ENCODE measurements around the gene DUOXA1.
"Not testable (repeated sequence)": the region's sequence is repeated elsewhere in the genome, so short reads cannot be mapped to it uniquely, and the experiment has no call there.

The DUOXA1 gene

GRCh38 chr15:45151998-45152828 is 22.5 kb upstream of the DUOXA1 start:
- no peak for DNase-seq (ENCODE audit: low read depth in 2 of 2)

DNA sequence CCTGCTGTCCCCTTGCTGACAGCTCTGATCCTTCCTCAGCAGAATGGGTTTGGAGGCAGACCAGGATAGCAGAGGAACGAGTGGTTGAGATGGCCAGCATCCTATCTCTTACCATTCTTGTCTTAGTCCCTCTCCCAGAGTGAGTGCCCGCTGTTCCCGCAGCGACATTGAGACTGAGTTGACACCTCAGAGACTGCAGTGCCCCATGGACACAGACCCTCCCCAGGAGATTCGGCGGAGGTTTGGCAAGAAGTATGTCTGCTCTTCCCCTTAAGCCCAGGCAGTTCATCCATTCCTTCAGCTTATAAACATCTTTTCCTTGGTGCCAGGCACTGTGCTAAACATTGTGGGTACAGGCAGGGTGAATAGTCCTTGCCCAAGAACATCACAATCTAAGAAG is 21.3 kb upstream of the DUOXA1 start:
- DNase-seq (ENCODE audit: low read depth in 2 of 2) = no peak

DNA sequence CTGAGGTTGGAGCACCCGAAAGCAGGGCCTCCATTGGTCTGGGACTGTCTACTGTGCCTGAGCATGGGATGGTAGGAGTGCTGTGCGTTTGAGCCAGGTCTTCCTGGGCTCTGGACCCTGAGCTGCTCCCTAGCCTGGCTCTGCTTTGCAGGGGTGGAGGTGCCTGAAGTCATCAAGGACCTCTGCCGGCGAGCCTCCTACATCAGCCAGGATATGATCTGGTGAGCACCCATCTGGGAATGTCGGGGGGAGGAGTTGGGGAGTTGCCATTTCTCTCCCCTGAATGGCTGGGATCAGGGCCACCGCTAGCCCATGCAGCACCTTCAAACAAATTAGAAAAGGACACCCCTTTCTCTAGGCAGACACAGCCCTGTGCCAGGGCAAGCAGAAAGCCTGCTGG is 20.8 kb upstream of the DUOXA1 start:
- no peak for DNase-seq (ENCODE audit: low read depth in 2 of 2)

- DNase-seq (ENCODE audit: low read depth in 2 of 2) = no peak
These were observed 19.4 kb upstream of the DUOXA1 start for GRCh38 chr15:45149060-45149459.

DNA sequence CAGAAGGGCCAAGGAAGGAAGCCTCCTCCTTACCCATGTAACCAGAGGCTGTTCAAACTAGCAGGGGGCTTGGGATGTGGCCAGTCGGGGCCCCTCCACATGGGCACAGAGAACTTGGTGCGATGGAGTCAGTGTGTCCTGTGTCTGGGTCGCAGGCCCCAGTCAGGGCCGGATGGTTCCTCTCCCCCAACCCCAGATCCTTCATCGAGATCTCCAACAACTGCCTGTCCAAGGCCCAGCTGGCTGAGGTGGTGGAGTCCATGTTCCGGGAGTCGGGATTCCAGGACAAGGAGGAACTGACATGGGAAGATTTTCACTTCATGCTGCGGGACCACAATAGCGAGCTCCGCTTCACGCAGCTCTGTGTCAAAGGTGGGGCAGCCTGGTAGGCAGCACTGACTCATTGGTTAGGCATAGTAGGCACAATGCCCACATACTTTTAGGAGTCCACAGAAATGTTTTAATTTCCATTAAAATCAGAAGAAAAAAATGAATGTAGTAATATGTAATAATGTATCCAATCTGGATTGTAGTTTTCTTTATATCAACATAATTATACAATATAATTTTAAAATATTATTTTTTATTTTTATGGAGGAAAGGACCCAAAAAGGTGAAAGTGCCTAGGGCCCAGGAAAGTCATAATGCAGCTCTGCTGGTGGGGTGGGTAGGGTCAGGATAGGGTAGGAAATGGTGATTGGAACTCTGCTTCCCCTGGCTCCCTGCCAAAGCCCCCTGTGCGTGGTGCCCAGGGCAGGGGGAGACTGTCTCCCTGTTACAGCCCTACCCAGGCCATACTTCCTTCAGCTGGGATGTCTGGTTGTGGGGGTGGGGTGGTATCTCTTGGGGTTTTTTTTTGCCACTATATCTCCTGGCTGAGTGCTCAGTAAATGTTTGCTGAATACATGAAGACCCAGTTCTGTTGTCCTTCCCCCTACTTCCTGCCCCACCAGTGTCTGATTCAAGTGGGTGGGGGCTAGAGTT is 18.7 kb upstream of the DUOXA1 start:
- DNase-seq (ENCODE audit: low read depth in 2 of 2) = no peak

- DNase-seq (ENCODE audit: low read depth in 2 of 2) = no peak
These were observed 17.9 kb upstream of the DUOXA1 start for GRCh38 chr15:45147606-45148005.

DNA sequence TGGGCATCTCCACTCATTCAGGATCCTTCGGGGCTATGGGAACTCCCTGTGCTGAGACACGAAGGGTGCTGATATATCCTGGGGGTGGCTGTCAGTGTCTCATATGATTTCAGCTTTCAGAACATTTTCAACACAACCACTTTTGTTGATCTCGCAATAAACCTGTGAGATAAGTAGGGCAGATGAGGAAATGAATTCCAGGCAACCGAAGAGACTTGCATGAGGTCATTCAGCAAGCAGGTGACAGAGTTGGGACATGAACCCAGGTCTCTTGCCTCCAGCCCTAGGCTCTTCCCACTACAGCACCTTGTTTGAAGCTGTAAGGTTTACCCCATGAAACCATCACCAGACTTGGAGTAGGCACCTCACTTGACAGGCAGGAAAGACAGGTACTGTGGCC is 16.7 kb upstream of the DUOXA1 start:
- DNase-seq (ENCODE audit: low read depth in 2 of 2) = no peak

DNA sequence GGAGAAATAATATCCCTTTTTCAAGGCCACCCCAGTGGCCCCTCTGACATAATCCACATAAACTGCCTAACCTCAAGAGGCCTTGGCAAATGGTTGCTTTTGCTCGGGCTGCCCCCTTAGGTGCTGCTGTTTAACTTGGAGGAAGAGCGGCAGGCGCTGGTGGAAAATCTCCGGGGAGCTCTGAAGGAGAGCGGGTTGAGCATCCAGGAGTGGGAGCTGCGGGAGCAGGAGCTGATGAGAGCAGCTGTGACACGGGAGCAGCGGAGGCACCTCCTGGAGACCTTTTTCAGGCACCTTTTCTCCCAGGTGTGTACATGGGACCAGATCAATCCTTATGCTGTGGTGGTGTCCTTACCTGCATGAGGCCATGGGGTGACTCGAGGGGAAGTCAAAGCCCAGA is 15.1 kb upstream of the DUOXA1 start:
- DNase-seq (ENCODE audit: low read depth in 2 of 2) = no peak

GRCh38 chr15:45143946-45144345 is 14.3 kb upstream of the DUOXA1 start:
- no peak for DNase-seq (ENCODE audit: low read depth in 2 of 2)

DNA sequence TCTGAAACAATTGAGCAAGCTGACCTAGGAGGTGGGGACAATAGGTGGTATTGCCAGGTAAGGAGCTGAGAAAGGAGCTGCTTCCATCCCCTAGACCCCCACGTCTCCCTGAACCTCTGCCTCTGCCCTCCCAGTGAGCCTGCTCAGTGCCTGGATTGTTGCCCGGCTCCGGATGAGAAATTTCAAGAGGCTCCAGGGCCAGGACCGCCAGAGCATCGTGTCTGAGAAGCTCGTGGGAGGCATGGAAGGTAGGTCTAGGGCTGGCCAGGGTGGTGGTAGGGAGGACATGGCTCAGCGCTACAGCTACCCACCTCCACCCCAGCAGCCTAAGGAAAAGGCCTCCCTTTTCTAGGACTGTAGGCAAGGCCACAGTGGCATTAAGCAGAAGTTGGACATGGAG is 13.4 kb upstream of the DUOXA1 start:
- no peak for DNase-seq (ENCODE audit: low read depth in 2 of 2)

DNA sequence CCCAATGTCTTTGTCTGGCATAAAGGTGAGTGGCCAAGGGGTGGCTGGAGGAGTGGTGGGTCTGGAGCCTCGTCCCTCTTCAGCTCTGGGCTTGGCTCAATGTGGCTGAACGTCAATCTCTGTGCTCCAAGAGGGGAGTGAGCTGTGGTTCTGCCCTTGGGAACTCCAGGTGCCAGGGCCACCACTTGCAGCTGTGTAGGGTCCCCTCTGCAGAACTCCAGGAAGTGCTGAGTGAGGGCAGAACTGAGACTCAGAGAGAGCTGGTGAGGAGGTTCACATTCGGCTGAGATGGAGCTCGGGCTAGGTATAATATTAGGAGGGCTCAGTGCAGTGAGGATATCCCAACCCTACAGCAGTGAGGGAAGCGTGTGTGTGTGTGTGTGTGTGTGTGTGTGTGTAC is 11.7 kb upstream of the DUOXA1 start:
- DNase-seq (ENCODE audit: low read depth in 2 of 2) = no peak

DNA sequence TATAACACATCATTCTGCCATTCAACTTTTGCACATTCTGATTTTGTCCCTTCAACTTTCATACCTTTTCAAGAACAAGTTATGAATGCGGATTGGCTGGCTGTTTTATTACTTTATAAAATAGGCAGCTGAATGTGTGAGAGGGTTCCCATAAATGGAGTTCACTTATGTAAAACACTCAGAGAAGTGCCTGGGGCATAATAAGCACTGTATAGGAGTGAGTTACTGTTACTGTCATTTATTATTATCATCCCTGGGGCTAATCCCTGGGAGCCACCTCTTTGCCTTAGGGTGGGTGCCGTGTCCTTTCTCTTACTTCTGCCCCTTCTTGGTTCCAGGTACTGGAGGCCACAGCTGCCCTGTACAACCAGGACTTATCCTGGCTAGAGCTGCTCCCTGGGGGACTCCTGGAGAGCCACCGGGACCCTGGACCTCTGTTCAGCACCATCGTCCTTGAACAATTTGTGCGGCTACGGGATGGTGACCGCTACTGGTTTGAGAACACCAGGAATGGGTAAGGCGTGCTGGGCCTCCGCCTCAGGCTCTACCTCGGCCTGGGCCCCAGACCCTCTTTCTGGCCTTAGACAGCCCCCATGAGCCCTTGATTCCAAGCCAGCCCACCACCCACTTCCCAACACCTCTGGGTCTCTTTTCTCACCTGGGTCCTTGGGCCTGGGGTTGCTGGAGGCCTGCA is 11.0 kb upstream of the DUOXA1 start:
- DNase-seq (ENCODE audit: low read depth in 2 of 2) = no peak

- no peak for DNase-seq (ENCODE audit: low read depth in 2 of 2)
These were observed 10.1 kb upstream of the DUOXA1 start for GRCh38 chr15:45139770-45140169.

- no peak for DNase-seq (ENCODE audit: low read depth in 2 of 2)
These were observed 9.4 kb upstream of the DUOXA1 start for GRCh38 chr15:45138814-45139765.

GRCh38 chr15:45137703-45138102 is 8.0 kb upstream of the DUOXA1 start:
- no peak for DNase-seq (ENCODE audit: low read depth in 2 of 2)

- no peak for DNase-seq (ENCODE audit: low read depth in 2 of 2)
These were observed 6.7 kb upstream of the DUOXA1 start for GRCh38 chr15:45136378-45136764.

- DNase-seq (ENCODE audit: low read depth in 2 of 2) = not testable (repeated sequence)
These were observed 6.2 kb upstream of the DUOXA1 start for GRCh38 chr15:45135705-45136377.

DNA sequence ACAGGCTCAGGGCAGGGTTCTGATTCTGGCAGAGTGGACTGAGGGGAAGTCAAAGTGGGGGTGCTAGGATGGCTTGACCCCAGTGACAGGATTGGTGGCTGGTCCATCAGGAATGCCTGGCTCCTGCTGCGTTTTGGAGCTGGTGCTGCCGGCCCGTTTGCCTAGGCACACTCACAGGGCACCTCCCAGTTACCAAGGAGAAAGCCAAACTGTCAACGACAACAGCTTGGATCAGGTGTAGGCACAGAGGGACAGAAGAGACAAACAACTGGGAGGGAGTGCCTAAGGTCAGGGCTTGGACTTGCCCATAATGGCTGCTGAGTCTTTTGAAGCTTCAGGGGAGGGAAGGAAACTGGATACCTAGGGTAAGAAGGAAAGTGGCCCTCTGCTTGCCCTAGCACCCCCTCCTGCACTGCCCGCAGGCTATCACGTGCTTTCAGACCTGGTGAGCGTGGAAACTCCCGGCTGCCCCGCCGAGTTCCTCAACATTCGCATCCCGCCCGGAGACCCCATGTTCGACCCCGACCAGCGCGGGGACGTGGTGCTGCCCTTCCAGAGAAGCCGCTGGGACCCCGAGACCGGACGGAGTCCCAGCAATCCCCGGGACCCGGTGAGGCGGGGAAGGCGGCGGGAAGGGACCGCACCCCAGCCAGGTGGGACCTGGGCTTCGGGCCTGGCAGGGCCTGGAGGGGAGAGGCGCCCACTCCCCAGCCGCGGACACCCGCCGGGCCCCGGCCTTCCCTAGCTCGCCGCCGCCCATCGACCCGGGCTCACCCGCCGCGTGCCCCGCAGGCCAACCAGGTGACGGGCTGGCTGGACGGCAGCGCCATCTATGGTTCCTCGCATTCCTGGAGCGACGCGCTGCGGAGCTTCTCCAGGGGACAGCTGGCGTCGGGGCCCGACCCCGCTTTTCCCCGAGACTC is 5.3 kb upstream of the DUOXA1 start:
- no peak for DNase-seq (ENCODE audit: low read depth in 2 of 2)

DNA sequence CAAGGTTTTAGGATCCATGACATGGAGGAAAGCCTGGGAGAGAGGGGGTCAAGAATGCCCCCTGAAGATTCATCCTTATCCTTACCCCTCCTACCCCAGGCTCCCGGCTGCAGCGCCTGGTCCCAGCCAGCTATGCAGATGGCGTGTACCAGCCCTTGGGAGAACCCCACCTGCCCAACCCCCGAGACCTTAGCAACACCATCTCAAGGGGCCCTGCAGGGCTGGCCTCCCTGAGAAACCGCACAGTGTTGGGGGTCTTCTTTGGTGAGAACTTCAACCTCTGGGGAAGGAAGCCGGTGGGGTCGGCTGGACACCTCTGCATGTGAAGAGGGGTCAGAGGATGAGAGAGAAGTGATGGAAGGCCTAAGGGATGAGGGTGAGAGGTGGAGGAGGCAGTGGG is 4.4 kb upstream of the DUOXA1 start:
- no peak for DNase-seq (ENCODE audit: low read depth in 2 of 2)
